Non-pigmented ciliary epithelial cell (primary cell): ENCODE results near the gene DISP1.

Experiments
- DNase-seq: peaks from one replicate; pipeline ENCODE4 v3.0.0-alpha.2; 2010; ENCODE audit warnings: low read depth

DISP1 gene, protein sequence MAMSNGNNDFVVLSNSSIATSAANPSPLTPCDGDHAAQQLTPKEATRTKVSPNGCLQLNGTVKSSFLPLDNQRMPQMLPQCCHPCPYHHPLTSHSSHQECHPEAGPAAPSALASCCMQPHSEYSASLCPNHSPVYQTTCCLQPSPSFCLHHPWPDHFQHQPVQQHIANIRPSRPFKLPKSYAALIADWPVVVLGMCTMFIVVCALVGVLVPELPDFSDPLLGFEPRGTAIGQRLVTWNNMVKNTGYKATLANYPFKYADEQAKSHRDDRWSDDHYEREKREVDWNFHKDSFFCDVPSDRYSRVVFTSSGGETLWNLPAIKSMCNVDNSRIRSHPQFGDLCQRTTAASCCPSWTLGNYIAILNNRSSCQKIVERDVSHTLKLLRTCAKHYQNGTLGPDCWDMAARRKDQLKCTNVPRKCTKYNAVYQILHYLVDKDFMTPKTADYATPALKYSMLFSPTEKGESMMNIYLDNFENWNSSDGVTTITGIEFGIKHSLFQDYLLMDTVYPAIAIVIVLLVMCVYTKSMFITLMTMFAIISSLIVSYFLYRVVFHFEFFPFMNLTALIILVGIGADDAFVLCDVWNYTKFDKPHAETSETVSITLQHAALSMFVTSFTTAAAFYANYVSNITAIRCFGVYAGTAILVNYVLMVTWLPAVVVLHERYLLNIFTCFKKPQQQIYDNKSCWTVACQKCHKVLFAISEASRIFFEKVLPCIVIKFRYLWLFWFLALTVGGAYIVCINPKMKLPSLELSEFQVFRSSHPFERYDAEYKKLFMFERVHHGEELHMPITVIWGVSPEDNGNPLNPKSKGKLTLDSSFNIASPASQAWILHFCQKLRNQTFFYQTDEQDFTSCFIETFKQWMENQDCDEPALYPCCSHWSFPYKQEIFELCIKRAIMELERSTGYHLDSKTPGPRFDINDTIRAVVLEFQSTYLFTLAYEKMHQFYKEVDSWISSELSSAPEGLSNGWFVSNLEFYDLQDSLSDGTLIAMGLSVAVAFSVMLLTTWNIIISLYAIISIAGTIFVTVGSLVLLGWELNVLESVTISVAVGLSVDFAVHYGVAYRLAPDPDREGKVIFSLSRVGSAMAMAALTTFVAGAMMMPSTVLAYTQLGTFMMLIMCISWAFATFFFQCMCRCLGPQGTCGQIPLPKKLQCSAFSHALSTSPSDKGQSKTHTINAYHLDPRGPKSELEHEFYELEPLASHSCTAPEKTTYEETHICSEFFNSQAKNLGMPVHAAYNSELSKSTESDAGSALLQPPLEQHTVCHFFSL (N-terminal part only)

DNA sequence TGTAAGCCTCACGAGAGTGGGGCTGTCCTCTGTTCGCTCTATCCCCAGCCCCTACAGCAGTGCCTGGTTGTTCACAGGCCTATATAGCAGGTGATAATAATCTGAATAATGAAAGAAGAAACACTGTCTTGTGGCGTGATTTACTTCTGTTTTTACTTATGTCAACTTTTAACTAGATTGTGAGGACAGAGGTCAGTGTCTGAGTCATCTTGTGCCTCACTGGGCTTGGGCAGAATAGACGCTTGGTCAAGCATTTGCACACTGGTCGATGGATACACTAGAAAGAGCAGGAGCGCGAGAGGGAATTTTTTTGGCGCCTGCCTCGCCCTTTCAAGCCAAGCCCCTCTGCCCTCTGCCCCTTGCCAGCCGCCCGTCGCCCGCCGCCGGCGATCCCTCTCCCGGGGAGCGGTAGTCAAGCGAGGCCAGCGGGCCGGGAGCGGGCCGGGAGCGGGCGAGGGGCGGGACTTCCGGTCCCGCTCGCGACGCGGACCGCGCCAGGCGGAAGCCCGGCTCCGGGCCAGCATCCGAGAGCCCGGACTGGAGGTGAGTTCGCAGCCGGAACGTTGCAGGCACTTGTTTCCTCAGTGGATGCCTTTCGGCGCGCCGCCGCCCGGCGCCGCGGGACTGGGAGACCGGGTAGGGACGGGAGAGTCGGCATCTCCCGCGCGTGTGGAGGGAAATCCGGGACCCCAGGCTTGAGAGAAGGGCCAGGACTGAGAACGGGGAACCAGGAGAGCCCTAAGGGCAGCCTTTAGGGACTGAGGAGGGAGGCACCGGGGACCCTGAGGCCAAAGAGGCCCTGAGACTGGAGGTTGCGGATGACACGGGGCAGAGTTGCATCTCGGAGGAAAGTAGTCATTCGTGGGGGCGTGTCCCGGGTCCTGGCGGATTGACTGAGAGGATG lies at the start of gene DISP1:
DISP1 (plus strand) TSS at position 504 of the 904 bp plus-strand sequence. CDS start 127,785 bp downstream, outside the sequence.
- DNase-seq = no peak

DNA sequence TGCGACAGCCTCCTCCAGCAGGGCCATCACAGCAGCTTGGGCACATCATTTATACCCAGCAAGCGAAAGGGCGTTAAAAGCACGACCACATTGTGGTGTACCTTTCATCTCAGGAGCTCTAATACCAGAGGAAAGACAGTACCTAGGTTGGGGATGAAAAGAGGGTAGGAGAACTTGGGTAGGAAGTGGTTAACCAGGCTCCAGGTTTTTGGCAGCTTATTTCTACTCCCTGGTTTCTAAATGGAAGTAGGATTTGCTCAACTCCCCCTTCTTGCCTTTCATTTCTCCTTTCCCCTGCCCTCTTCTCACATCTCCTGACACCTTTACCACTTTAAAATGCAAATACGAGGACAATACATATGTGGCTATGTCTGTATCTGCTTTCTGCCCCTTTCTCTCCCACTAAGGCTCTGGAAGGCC lies 47.7 kb upstream of the DISP1 start:
- DNase-seq = no peak

DNA sequence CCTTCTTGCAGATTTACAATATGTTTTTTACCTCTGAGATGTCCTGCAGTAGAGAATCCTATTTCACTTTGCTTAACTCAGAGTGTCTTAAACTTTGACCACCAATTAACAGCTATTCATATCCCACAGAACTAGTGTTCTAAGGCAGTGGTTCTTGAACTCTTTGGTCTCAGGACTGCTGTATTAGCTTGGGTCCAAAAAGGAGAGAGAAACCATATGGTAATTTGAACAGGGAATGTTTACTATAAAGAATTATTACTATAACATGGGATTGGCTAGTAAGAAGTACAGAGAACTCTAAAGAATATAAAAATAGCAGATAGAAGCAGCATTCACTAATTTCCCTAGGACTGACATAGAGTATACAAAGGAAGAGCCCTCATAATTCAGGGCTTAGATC lies 46.2 kb upstream of the DISP1 start:
- DNase-seq = no peak

DNA sequence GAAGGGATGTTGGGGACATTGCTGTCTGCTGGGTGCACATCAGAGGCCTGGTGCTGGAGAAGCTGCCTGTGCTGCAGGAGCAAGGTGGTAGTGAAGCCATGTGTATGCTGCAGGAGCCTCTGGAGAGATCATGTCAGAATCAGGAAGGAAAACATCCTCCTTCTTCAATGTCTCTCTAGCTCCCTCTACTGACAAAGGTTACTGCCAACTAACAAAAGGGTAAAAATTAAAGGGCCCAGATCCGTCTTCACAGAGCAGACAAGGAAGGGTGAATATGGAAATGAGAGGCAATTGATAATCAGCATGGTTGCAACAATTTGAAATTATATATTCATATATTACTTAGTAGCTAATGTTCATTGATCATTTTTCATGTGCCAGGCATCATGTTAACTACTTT lies 45.7 kb upstream of the DISP1 start:
- no peak for DNase-seq

DNA sequence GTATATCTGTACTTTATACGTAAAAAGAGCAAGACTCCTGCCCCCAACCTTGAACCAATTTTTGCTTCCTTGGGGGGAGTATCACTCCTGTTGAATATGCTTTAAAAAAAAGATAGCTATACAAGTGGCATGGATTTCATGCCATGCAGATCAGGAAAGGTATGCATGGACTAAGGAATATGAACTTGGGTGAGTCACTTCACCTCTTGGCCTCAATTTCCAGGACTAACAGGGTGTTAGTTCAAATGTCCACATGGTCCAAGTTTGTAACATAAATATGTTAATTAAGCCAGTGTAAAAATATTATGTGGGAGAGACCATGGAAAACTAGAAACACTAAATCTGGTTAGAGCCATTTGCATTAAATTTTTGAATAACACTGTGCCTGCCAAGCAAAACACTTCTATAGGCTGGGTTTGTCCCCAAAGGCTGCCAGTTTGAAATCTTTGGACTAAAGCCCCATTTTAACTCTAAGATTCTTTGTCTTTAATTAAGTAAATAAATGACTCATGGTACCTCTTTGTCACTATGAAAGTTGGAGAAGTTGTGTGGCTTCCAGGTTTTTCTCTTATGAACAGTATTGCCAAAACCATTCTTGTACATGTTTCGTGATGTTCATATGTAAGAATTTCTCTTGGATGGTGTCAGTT lies 44.7 kb upstream of the DISP1 start:
- DNase-seq = no peak

DNA sequence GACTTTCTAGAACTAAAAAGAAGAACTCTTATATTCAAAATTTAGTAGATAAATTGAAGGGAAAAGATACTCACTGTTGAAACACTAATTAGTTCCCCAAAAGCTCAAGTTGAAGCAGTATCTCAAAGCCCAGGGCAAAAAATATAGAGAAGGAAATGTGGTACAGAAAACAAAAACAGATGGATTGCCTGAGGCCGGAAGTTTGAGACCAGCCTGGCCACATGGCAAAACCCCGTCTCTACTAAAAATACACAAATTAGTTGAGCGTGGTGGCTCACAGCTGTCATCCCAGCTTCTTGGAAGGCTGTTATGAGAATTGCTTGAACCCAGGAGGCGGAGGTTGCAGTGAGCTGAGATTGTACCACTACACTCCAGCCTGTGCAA lies 41.9 kb upstream of the DISP1 start:
- DNase-seq = no peak

DNA sequence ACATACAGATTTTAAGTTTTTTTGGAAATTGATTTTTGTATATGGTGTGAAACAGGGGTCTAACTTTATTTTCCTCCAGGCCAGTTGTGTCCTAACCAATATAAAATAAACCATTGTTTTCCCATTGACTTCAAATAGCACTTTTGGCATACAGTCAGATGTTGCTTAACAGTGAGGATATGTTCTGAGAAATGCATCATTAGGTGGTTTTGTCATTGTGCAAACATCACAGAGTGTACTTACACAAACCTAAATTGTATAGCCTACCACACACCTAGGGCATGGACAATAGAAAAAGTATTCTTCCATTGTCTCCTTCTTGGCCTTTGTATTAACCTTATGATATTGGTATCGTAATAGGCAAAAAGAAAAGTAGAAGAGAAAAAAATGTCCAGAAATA lies 37.4 kb upstream of the DISP1 start:
- DNase-seq = no peak

DNA sequence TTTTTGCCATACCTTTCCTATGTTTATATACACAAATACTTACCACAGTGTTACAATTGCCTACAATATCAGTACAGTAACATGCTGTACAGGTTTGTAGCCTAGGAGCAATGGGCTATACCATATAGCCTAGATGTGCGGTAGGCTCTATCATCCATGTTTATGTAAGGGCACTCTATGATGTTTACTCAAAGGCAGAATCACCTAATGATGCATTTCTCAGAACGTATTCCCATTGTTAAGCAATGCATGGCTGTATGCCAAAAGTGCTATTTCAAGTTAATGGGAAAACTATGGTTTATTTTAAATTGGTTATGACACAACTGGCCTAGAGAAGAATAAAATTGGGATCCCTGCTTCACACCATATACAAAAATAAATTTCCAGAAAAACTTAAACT lies 36.9 kb upstream of the DISP1 start:
- DNase-seq = no peak

DNA sequence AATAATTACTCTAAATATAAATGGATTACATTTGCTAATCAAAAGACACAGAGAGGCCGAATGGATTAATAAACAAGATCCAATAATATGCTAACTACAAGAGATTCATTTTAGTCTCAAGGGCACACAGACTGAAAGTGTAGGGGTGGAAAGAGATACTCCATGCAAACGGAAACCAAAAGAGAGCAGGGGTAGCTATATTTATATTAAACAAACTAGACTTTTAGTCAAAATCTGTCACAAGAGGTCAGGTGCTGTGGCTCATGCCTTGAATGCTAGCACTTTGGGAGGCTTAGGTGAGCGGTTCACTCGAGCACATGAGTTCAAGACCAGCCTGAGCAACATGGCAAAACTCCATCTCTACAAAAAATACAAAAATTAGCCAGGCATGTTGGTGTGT lies 33.6 kb upstream of the DISP1 start:
- DNase-seq = no peak

DNA sequence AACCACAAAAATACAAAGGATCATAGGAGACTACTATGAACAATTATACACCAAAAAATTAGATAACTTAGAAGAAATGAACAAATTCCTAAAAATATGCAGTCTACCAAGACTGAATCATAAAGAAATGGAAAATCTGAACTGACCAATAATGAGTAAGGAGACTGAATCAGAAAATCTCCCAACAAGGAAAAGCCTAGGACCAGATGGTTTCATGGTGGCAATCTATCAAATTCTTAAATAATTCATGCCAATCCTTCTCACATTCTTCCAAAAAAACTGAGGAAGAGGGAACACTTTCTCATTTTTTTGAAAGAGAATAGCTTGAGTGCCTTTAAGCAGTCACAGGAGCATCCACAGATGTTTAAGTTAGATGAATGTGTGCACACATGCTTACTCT lies 31.8 kb upstream of the DISP1 start:
- DNase-seq = no peak

DNA sequence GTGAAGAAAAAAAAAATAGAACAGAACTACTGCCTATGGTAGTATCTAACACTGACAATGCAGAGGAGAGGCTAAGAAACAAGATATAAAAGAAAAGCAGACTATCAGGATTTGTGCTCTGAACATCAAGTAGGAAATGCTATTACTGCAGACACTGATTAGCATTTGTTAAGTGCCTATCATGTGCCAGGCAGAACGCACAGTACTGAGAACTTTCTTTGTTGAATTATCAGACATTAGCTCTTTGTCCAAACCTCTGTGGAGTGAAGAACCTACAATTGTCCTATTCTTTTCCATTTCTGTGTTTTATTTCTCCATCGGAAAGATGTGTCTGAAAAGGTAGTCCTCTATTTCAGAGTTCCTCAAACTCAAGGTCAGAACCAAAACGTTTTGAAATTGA lies 30.5 kb upstream of the DISP1 start:
- DNase-seq = no peak

DNA sequence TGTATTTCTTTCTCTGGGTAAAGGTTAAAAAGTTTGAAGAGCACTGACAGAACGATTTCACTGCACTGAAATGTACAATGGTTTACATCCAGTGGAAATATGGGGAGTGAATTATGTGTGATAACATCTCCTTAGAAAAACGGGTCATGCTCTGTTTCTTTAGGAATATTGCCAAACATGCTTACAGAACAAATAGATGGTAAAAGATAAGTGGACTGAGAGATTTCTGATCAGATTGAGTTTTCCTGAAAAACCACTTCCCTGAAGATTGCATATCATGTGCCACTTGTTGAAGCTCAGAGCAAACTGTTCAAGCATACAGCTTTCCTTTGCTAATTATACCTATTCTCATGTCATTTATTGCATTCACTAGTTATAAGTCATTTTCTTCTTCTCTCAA lies 29.9 kb upstream of the DISP1 start:
- DNase-seq = no peak

DNA sequence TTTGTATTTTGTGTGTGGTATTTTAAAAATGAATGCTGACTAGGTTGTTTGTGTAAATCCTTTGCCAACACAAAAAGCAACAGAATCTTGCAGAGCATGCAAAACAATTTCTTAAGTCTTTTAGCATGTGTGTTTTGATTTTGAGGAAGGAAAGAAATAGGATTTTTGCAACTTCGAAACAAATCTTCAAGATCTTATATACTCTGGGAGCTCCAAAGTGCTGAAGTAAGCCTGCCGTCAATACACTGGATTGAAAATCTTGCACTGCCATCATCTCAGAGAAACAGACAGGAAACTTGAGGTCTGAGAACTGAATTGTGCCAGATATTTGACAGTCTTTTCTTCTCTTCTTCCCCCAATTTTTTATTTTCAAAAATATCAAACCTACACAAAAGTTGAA lies 29.3 kb upstream of the DISP1 start:
- DNase-seq = no peak

DNA sequence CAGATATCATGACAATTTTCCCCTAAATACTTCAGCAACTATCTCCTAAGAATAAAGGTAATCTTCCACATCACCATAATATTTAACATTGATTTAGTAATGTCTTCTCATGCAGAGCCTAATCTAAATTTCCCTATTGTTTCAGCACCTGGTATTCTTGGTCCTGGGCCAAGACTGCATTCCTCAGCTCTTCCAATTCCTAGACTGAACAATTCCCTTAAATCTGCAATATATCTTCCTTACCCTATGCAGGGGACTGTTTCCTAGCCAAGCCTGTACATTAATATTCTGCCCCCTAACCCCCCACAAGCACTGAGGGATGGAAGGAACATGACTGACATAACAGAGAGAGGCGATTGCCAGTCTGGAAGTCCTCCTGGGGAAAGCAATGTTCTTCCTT lies 28.7 kb upstream of the DISP1 start:
- DNase-seq = no peak

DNA sequence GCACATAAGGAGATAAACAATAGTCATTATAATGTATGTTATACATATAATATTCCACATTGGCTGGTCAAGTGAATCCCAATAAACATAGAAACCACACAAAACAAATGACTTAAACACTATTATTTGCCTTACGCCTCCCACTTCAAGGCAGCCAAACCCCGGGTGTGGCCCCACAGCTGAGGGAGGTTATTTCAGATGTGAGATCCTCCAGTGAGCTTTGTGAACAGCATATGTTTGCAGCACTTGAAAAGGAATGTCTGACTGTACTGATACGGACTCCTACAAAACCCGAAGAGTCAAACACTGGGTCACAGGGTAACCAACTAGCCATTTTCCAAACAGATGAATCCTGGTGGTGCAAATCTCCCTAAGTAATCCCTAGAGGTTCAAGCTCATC lies 27.1 kb upstream of the DISP1 start:
- no peak for DNase-seq

DNA sequence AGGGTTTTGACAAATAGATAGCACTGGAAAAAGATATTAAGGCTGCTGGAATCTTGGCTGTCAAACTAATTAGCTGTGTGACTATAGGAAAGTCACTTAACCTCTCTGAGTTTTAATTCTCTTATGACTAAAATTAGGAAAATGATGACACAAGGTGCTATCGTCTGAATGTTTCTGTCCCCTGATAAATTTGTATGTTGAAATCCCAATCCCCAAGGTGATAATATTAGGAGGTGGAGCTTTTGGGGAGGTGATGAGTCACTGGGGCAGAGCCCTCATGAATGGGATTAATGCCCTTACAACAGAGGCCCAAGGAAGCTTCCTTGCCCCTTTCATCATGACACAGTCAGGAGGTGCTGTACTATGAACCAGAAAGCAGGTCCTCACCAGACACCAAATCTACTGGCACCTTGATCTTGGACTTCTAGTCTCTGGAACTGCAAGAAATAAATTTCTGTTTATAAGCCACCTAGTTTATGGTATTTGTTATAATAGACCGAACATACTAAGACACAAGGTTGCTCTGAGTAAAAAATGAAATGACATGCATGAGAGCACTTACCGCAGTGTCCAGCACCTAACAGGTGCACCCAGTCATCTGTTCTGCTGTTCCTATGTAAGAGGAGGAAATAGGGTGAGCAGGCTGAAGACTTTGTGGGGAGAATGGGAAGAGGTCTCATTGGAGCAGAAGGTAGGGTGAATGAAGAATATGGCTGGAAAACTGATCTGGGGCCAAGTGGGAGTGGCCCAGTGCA lies 26.3 kb upstream of the DISP1 start:
- DNase-seq = no peak

DNA sequence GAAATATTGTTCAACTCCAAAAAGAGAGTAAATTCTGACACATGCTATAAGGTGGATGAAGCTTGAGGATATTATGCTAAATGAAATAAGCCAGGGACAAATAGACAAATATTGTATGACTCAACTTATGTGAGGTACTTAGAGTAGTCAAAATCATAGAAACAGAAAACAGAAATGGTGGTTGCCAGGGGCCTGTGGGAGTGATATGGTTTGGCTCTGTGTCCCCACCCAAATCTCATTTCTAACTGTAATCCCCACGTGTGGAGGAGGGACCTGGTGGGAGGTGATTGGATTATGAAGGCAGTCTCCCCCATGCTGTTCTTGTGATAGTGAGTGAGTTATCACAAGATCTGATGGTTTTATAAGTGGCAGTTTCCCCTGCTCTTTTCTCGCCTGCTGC lies 24.7 kb upstream of the DISP1 start:
- no peak for DNase-seq

DNA sequence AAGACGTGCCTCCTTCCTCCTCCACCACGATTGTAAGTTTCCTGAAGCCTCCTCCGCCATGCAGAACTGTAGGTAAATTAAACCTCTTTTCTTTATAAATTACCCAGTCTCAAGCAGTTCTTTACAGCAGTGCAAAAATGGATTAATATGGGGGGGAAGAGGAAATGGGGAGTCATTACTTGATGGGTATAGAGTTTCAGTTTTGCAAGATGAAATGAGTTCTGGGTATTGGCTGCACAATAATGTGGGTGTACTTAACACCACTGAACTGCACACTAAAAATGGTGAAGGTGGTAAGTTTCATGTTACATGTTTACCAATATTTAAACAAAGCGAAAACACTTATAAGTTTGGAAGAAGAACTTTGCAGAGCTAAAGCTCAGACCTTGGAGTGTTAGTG lies 24.3 kb upstream of the DISP1 start:
- no peak for DNase-seq

DNA sequence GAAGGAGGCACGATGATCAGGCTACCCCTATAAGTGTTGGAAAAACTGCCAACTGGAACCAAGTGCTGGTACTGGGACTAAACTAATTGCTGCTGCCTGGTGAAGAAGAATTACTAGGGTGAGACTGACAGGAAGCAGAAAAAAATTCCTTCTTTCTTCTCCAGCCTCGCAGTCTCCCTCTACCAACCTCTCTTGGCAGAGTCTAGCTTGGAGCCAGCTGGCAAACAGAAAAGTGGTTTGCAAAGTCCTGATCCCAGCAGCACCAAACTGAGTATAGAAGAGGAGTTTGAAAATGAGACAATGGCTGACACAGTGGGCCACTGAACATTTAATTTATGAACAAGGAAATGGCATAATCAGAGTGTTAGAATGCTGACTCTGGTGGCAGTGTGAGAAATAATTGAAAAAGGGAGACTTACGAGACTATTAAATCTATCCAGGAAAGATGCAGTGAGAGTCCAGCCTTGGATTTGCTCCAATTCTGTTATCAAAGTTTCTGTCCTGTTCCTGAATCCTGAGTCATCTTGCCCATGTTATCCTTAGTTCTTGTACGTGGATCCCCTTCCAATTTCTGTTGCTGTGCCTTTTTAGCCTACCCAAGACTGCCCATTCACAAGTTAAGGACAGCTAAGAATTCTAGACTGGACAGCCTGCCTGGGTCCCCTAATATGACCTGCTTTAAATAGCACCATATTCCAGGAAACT lies 23.7 kb upstream of the DISP1 start:
- no peak for DNase-seq

DNA sequence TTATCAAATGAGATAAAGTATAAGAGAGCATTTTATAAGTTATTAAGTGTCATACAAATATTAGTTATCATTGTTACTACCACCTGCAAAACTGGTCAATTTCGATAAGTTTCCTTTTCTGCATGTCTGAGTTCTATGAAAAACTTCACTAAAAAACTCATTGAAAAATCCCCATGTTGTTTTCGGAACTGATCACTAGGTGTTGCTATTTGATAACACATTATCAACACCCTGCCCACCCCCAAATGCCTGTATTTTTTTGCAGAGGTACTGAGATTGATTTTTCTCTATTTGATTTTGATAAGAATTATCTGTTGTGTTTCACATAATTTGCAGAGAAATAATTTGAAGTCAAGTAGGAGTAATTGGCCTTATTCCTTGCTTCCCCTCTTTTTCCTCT lies 22.1 kb upstream of the DISP1 start:
- no peak for DNase-seq
